ENCODE results near the gene IFNG-AS1. TPM values are rescaled to one million over a fixed set of nuclear protein-coding genes. Genes with fewer than 3 reads are reported as not detected.

The IFNG-AS1 gene
- total RNA-seq, 4 donors from 2014 or later: not detected

- DNase-seq (ENCODE audit: extremely low spot score): no peak
- Histone ChIP-seq H3K27me3 (no peaks in the 10 kb centered on the region), H3K36me3 (no peaks in the 10 kb centered on the region), H3K27ac (replicated peaks in 1 of 4) (no peak overlapping the region), H3K4me1 (no peaks in the 10 kb centered on the region), H3K4me3 (no peak overlapping the region), H3K9me3 (no peaks in the 10 kb centered on the region)
- whole genome bisulfite sequencing: 97% methylated on average over 7 of the region's 7 CpGs
- intact Hi-C loops (cut with DNase I): no loop called here
- TF ChIP-seq EP300 (IDR thresholded peaks at IDR 0.05): no peak
- TF ChIP-seq POLR2AphosphoS5 (IDR thresholded peaks at IDR 0.05): no peak
- no peak for TF ChIP-seq POLR2A (IDR thresholded peaks at IDR 0.05; ENCODE audit: low read depth)
- no peak for TF ChIP-seq CTCF (IDR thresholded peaks at IDR 0.05)
Observed at GRCh38 chr12:68036642-68037041, 47.4 kb downstream of the IFNG-AS1 start.

GRCh38 chr12:68037616-68038255 is 48.5 kb downstream of the IFNG-AS1 start:
- intact Hi-C loops (cut with DNase I): no loop called here
- TF ChIP-seq POLR2AphosphoS5 (IDR thresholded peaks at IDR 0.05) (no peak), EP300 (IDR thresholded peaks at IDR 0.05) (no peak), CTCF (IDR thresholded peaks at IDR 0.05) (no peak), POLR2A (IDR thresholded peaks at IDR 0.05; ENCODE audit: low read depth) (no peak)
- no peak for DNase-seq (ENCODE audit: extremely low spot score)
- H3K36me3 ChIP-seq: no peaks in the 10 kb centered on the region
- H3K4me1 ChIP-seq: no peaks in the 10 kb centered on the region
- H3K27me3 ChIP-seq: no peaks in the 10 kb centered on the region
- no peak overlapping the region for H3K4me3 ChIP-seq
- H3K27ac ChIP-seq (replicated peaks in 1 of 4): no peak overlapping the region
- H3K9me3 ChIP-seq: no peaks in the 10 kb centered on the region

GRCh38 chr12:68038650-68039049 is 49.4 kb downstream of the IFNG-AS1 start:
- Histone ChIP-seq H3K9me3 (no peaks in the 10 kb centered on the region), H3K27ac (replicated peaks in 1 of 4) (no peak overlapping the region), H3K36me3 (no peaks in the 10 kb centered on the region), H3K4me3 (no peak overlapping the region), H3K4me1 (no peaks in the 10 kb centered on the region), H3K27me3 (no peaks in the 10 kb centered on the region)
- WGBS: 64% methylated on average over 3 of the region's 3 CpGs
- DNase-seq (ENCODE audit: extremely low spot score): no peak
- TF ChIP-seq POLR2AphosphoS5 (IDR thresholded peaks at IDR 0.05) (no peak), POLR2A (IDR thresholded peaks at IDR 0.05; ENCODE audit: low read depth) (no peak), EP300 (IDR thresholded peaks at IDR 0.05) (no peak), CTCF (IDR thresholded peaks at IDR 0.05) (no peak)
- intact Hi-C loops (cut with DNase I): no loop called here

- intact Hi-C loops (cut with DNase I): loop anchor here (5.0 kb wide), 1 partner anchor 683 kb away; no protein-coding TSS in a partner anchor
- WGBS: 30% methylated on average over 6 of the region's 6 CpGs
- H3K27me3 ChIP-seq: no peaks in the 10 kb centered on the region
- TF ChIP-seq POLR2A (IDR thresholded peaks at IDR 0.05; ENCODE audit: low read depth) (no peak), CTCF (IDR thresholded peaks at IDR 0.05) (peak; percentile 76 to 86 (median 78))
- no peak overlapping the region for H3K4me3 ChIP-seq
- H3K36me3 ChIP-seq: no peaks in the 10 kb centered on the region
- H3K9me3 ChIP-seq: no peaks in the 10 kb centered on the region
- no peak overlapping the region for H3K27ac ChIP-seq (replicated peaks in 1 of 4)
- no peak for DNase-seq (ENCODE audit: extremely low spot score)
- H3K4me1 ChIP-seq: no peaks in the 10 kb centered on the region
Observed at GRCh38 chr12:68040450-68041075, 51.3 kb downstream of the IFNG-AS1 start.

Measured in esophagus muscularis mucosa (tissue), 4 donors.